PC-9 (cell line): ENCODE results near the gene ZNF891. TPM values are rescaled to one million over a fixed set of nuclear protein-coding genes. Genes with fewer than 3 reads are reported as not detected.
A peak's percentile ranks its signal among the peaks of the same experiment; 100 is the strongest.

Source experiments
- BruUV-seq: library from RNA; stranded (reverse); fragments of 400-500 nt; replicated peaks from 2 replicates; lab custom pipeline; 2021; lab: Mats Ljungman, UMichigan
- CTCF ChIA-PET: fragments of 300-600 bp; sonication (Branson Sonifier 250); formaldehyde crosslinking; loops from one replicate; lab custom pipeline; 2022; ENCODE audit warnings: antibody characterized with exemption; lab: Charles Lee
- POLR2A ChIA-PET: fragments of 300-600 bp; sonication (Branson Sonifier 250); formaldehyde crosslinking; loops from one replicate; lab custom pipeline; 2022; ENCODE audit warnings: antibody characterized with exemption; ENCODE audit not compliant: unreplicated experiment; lab: Charles Lee
- DNase-seq, 2 experiments: peaks; one replicate each; pipeline versions ENCODE4 v3.0.0 to v3.0.0-alpha.2; 2015 to 2022; ENCODE audit warnings: mixed read lengths in 1 of 2
- H2AFZ ChIP-seq: fragments of 200-600 bp; sonication (generic); 2 replicates; pipeline ENCODE4 v1.8.1; 2017; ENCODE audit warnings: antibody characterized with exemption
- H3F3A ChIP-seq: fragments of 200-600 bp; sonication (generic); 2 replicates; pipeline ENCODE4 v1.8.1; 2017; ENCODE audit warnings: antibody characterized with exemption, mild to moderate bottlenecking, low read depth; ENCODE audit not compliant: insufficient read depth
- H3K27ac ChIP-seq: fragments of 200-600 bp; sonication (generic); 2 replicates; pipeline ENCODE4 v1.6.1; 2016; ENCODE audit warnings: mixed run types
- H3K27me3 ChIP-seq: fragments of 200-600 bp; sonication (generic); 2 replicates; pipeline ENCODE4 v1.6.1; 2016; ENCODE audit warnings: low read depth, mixed run types; ENCODE audit not compliant: insufficient read depth
- H3K36me3 ChIP-seq: fragments of 200-600 bp; sonication (generic); 2 replicates; pipeline ENCODE4 v1.6.1; 2016; ENCODE audit warnings: low read depth, mixed run types
- H3K4me1 ChIP-seq: fragments of 200-600 bp; sonication (generic); replicated peaks from 2 replicates; pipeline ENCODE4 v1.6.1; 2016; ENCODE audit warnings: mixed run types; ENCODE audit not compliant: insufficient read depth
- H3K4me2 ChIP-seq: fragments of 200-600 bp; sonication (generic); 2 replicates; pipeline ENCODE4 v1.6.1; 2017; ENCODE audit warnings: mixed run types
- H3K4me3 ChIP-seq: fragments of 200-600 bp; sonication (generic); 2 replicates; pipeline ENCODE4 v1.6.1; 2016; ENCODE audit warnings: mixed run types
- H3K79me2 ChIP-seq: fragments of 200-600 bp; sonication (generic); 2 replicates; pipeline ENCODE4 v1.6.1; 2017; ENCODE audit warnings: low read depth, mixed run types
- H3K9me2 ChIP-seq: fragments of 200-600 bp; sonication (generic); 2 replicates; pipeline ENCODE4 v1.8.1; 2017; ENCODE audit warnings: mild to moderate bottlenecking; ENCODE audit not compliant: insufficient read depth
- H3K9me3 ChIP-seq: fragments of 200-600 bp; sonication (generic); 2 replicates; pipeline ENCODE4 v1.8.1; 2016; ENCODE audit warnings: low read depth; ENCODE audit not compliant: insufficient read depth
- H4K20me1 ChIP-seq: fragments of 200-600 bp; sonication (generic); 2 replicates; pipeline ENCODE4 v1.8.1; 2017; ENCODE audit not compliant: insufficient read depth
- EZH2 ChIP-seq: fragments of 200-600 bp; sonication (generic); IDR thresholded peaks from 2 replicates; pipeline ENCODE4 v1.8.0; 2017; ENCODE audit warnings: antibody characterized with exemption, low read depth
- intact Hi-C: fragments of 100-400 bp; cut with micrococcal nuclease; formaldehyde crosslinking; loops from one replicate; pipeline ENCODE4 v1.10.0; 2022; ENCODE audit not compliant: unreplicated experiment
- total RNA-seq: library from RNA; stranded (reverse); gene quantifications from 2 replicates; pipeline ENCODE4 v1.2.3, GENCODE V29; 2021
- TF ChIP-seq, protein P1 (sequence below): fragments of 200-600 bp; sonication (generic); conservative IDR thresholded peaks from 2 replicates; pipeline ENCODE4 v1.6.1; 2017; ENCODE audit warnings: mixed run types, antibody characterized with exemption, mild to moderate bottlenecking, moderate library complexity

Gene ZNF891
- total RNA-seq, 1 experiment from 2014 or later: 3.2 TPM

- Histone ChIP-seq H3K79me2 (peaks cover 13% of the 10 kb centered on the region), H3K27me3 (no peaks in the 10 kb centered on the region), H3K27ac (peak overlapping the region; percentile 96), H3K4me1 (peaks cover 7% of the 10 kb centered on the region; the same call in 1 of the 2 replicates), H3K9me2 (no peaks in the 10 kb centered on the region), H3F3A (peaks cover 20% of the 10 kb centered on the region), H3K9me3 (peaks cover 67% of the 10 kb centered on the region), H2AFZ (peak overlapping the region; percentile 94), H3K4me3 (peak overlapping the region; percentile 85), H4K20me1 (no peaks in the 10 kb centered on the region), H3K36me3 (peaks cover 36% of the 10 kb centered on the region), H3K4me2 (peak overlapping the region; percentile 73)
- DNase-seq: peak; percentile 95
- TSS peak; percentile 68 for BruUV-seq
- CTCF ChIA-PET: no interaction called here
- intact Hi-C loops: loop anchor here (1.0 to 2.0 kb wide), 5 partner anchors 43 to 123 kb away; partner anchors contain the start of genes ZNF10, ZNF26, ZNF268 and ZNF605
- POLR2A ChIA-PET: interaction anchor here (0.5 to 0.7 kb wide), 6 partner anchors 22 to 249 kb away, joined by 3 to 6 read pairs (median 4); partner anchors contain the start of genes CHFR, ZNF26 and ZNF605
- TF ChIP-seq, protein P1, sequence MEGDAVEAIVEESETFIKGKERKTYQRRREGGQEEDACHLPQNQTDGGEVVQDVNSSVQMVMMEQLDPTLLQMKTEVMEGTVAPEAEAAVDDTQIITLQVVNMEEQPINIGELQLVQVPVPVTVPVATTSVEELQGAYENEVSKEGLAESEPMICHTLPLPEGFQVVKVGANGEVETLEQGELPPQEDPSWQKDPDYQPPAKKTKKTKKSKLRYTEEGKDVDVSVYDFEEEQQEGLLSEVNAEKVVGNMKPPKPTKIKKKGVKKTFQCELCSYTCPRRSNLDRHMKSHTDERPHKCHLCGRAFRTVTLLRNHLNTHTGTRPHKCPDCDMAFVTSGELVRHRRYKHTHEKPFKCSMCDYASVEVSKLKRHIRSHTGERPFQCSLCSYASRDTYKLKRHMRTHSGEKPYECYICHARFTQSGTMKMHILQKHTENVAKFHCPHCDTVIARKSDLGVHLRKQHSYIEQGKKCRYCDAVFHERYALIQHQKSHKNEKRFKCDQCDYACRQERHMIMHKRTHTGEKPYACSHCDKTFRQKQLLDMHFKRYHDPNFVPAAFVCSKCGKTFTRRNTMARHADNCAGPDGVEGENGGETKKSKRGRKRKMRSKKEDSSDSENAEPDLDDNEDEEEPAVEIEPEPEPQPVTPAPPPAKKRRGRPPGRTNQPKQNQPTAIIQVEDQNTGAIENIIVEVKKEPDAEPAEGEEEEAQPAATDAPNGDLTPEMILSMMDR: no peak
Measured at GRCh38 chr12:133080026-133080367, 50.1 kb downstream of the ZNF891 start.

- CTCF ChIA-PET: no interaction called here
- Histone ChIP-seq H3K36me3 (no peaks in the 10 kb centered on the region), H3K27ac (no peak overlapping the region), H3K4me3 (no peak overlapping the region), H3K27me3 (no peaks in the 10 kb centered on the region), H3K9me2 (no peaks in the 10 kb centered on the region), H3K79me2 (no peaks in the 10 kb centered on the region), H4K20me1 (no peaks in the 10 kb centered on the region), H3K9me3 (peaks cover 26% of the 10 kb centered on the region), H3K4me1 (no peaks in the 10 kb centered on the region), H2AFZ (no peak overlapping the region), H3F3A (no peaks in the 10 kb centered on the region; the same call in 1 of the 2 replicates), H3K4me2 (no peak overlapping the region)
- intact Hi-C loops: no loop called here
- POLR2A ChIA-PET: no interaction called here
- no peak for DNase-seq
- no TSS peak for BruUV-seq
- TF ChIP-seq, protein P1: no peak
- no peak for TF ChIP-seq EZH2
Measured at GRCh38 chr12:133073836-133074235, 56.2 kb downstream of the ZNF891 start.

DNA sequence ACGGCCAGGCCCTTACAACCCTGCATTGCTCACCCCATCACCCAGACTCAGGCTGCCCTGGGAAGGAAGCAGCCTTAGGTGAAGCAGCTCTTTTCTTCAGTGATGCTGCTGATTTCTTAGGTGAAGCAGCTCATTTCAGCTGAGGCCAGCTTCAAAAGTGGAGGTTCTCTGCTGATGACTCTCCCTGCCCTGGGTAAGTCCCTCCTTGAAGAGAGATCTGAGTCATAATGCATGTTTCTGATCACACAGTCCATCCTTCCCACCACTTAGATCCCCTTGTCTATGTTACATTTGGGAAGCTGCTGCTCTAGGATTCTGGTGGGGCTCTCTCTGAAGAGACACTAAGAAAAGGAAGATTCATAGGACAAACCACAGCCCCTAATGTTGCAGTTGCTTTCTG lies 66.5 kb downstream of the ZNF891 start:
- no peak overlapping the region for H3K4me3 ChIP-seq
- H3F3A ChIP-seq: peaks cover 12% of the 10 kb centered on the region; the same call in 1 of the 2 replicates
- H4K20me1 ChIP-seq: no peaks in the 10 kb centered on the region
- TF ChIP-seq, protein P1: no peak
- no peak for TF ChIP-seq EZH2
- no peaks in the 10 kb centered on the region for H3K27me3 ChIP-seq
- CTCF ChIA-PET: no interaction called here
- intact Hi-C loops: no loop called here
- no peak overlapping the region for H3K27ac ChIP-seq
- no peaks in the 10 kb centered on the region for H3K9me2 ChIP-seq
- H3K9me3 ChIP-seq: peaks cover 61% of the 10 kb centered on the region
- BruUV-seq: no TSS peak
- H3K4me1 ChIP-seq: no peaks in the 10 kb centered on the region
- no peaks in the 10 kb centered on the region for H3K79me2 ChIP-seq
- no peaks in the 10 kb centered on the region; the same call in 1 of the 2 replicates for H3K36me3 ChIP-seq
- no peak overlapping the region for H2AFZ ChIP-seq
- POLR2A ChIA-PET: no interaction called here
- no peak overlapping the region for H3K4me2 ChIP-seq
- DNase-seq: no peak
